B cell (primary cell): Measurements from ENCODE around the gene NDST1. TPM values are rescaled to one million over a fixed set of nuclear protein-coding genes. Genes with fewer than 3 reads are reported as not detected.
"Not testable (repeated sequence)": the region's sequence is repeated elsewhere in the genome, so short reads cannot be mapped to it uniquely, and the experiment has no call there.

Experiments used
- ATAC-seq: fragments of 200-7000 bp; cut with Tn5 transposase; one replicate; pipeline ENCODE4 v1.10.0; 2021; ENCODE audit warnings: low read depth, mild to moderate bottlenecking, moderate number of reproducible peaks, moderate library complexity
- CTCF ChIA-PET: fragments of 350-600 bp; sonication (Branson Sonifier 250); formaldehyde crosslinking; loops from one replicate; lab custom pipeline; 2021; ENCODE audit warnings: antibody characterized with exemption, inconsistent platforms; lab: Charles Lee
- POLR2A ChIA-PET: fragments of 350-600 bp; sonication (Branson Sonifier 250); formaldehyde crosslinking; loops from one replicate; lab custom pipeline; 2021; ENCODE audit warnings: antibody characterized with exemption; lab: Charles Lee
- DNase-seq: peaks from one replicate; pipeline ENCODE4 v3.0.0; 2013
- H2AFZ ChIP-seq: 2 replicates; pipeline ENCODE4 v1.6.1; 2012; ENCODE audit warnings: mild to moderate bottlenecking, low read depth, low read length; ENCODE audit not compliant: insufficient read depth, poor library complexity, severe bottlenecking
- H3K27ac ChIP-seq, 2 donors: 1 replicate in 1 of 2; 2 replicates in 1 of 2; pipeline ENCODE4 v1.5.1; 2012 to 2013; ENCODE audit warnings: low read length in 2 of 2, mild to moderate bottlenecking in 2 of 2, moderate library complexity in 1 of 2
- H3K27me3 ChIP-seq, 4 experiments: fragments of 200-600 bp in 1 of 4; sonication (generic) in 1 of 4; replicated peaks in 1 of 4; 1 replicate in 2 of 4; 2 replicates in 2 of 4; pipeline versions ENCODE4 v1.6.1 to v1.7.0; 2013 to 2016; ENCODE audit warnings: low read length in 3 of 4, mild to moderate bottlenecking in 2 of 4, mixed read lengths in 1 of 4, moderate library complexity in 1 of 4; ENCODE audit not compliant: insufficient read depth in 4 of 4, control insufficient read depth in 3 of 4; ENCODE audit errors: control extremely low read depth in 1 of 4
- H3K36me3 ChIP-seq, 2 experiments: replicated peaks in 1 of 2; 1 replicate in 1 of 2; 2 replicates in 1 of 2; pipeline versions ENCODE4 v1.6.1 to v1.7.1; 2013; ENCODE audit warnings: low read length in 1 of 2; ENCODE audit not compliant: insufficient read depth in 2 of 2, control insufficient read depth in 1 of 2; ENCODE audit errors: control extremely low read depth in 1 of 2, extremely low read depth in 1 of 2
- H3K4me1 ChIP-seq, 2 donors: fragments of 200-600 bp in 1 of 2; sonication (generic) in 1 of 2; 1 replicate in 1 of 2; 2 replicates in 1 of 2; pipeline versions ENCODE4 v1.5.1 to v1.6.1; 2013 to 2017; ENCODE audit warnings: low read length in 2 of 2; ENCODE audit not compliant: control insufficient read depth in 2 of 2, insufficient read depth in 2 of 2
- H3K4me2 ChIP-seq: replicated peaks from 2 replicates; pipeline ENCODE3; 2012; ENCODE audit warnings: mild to moderate bottlenecking, low read depth, low read length; ENCODE audit not compliant: poor library complexity, severe bottlenecking
- H3K4me3 ChIP-seq, 5 experiments: fragments of 200-600 bp in 1 of 5; sonication (generic) in 1 of 5; 1 replicate in 3 of 5; 2 replicates in 2 of 5; pipeline versions ENCODE4 v1.5.1 to v1.7.0; 2011 to 2016; ENCODE audit warnings: low read length in 4 of 5, mild to moderate bottlenecking in 4 of 5, low read depth in 2 of 5, control low read depth in 1 of 5, moderate library complexity in 1 of 5; ENCODE audit not compliant: insufficient read depth in 1 of 5; ENCODE audit errors: control extremely low read depth in 1 of 5, extremely low read depth in 1 of 5
- H3K79me2 ChIP-seq: fragments of 200-600 bp; sonication (generic); one replicate; pipeline ENCODE4 v1.6.0; 2016; ENCODE audit warnings: low read length; ENCODE audit not compliant: control insufficient read depth, insufficient read depth
- H3K9ac ChIP-seq: fragments of 200-600 bp; sonication (generic); 2 replicates; pipeline ENCODE4 v1.6.1; 2017; ENCODE audit warnings: mild to moderate bottlenecking, low read length, moderate library complexity
- H3K9me3 ChIP-seq, 3 donors: one replicate each; pipeline versions ENCODE4 v1.6.1 to v1.7.1; 2013; ENCODE audit warnings: low read length in 2 of 3; ENCODE audit not compliant: control insufficient read depth in 2 of 3, insufficient read depth in 1 of 3; ENCODE audit errors: control extremely low read depth in 1 of 3
- H4K20me1 ChIP-seq: 2 replicates; pipeline ENCODE4 v1.6.0; 2012; ENCODE audit warnings: mild to moderate bottlenecking, low read length; ENCODE audit not compliant: insufficient read depth, control insufficient read depth, poor library complexity, severe bottlenecking
- H3K27ac Mint-ChIP-seq: one replicate; pipeline ENCODE4 v1.8.0; 2021; ENCODE audit warnings: mixed read lengths
- H3K27me3 Mint-ChIP-seq: one replicate; pipeline ENCODE4 v1.8.0; 2021; ENCODE audit warnings: mixed read lengths
- H3K4me1 Mint-ChIP-seq: one replicate; pipeline ENCODE4 v1.8.0; 2021; ENCODE audit warnings: mixed read lengths
- H3K4me3 Mint-ChIP-seq: one replicate; pipeline ENCODE4 v1.8.0; 2021; ENCODE audit warnings: mixed read lengths
- H3K9me3 Mint-ChIP-seq: one replicate; pipeline ENCODE4 v1.8.0; 2022; ENCODE audit warnings: mixed read lengths; ENCODE audit not compliant: insufficient read depth
- EZH2 ChIP-seq: IDR thresholded peaks from 2 replicates; pipeline ENCODE4 v1.6.1; 2012; ENCODE audit warnings: borderline replicate concordance, low read depth, mild to moderate bottlenecking, moderate library complexity, low read length; ENCODE audit not compliant: insufficient read depth, poor library complexity, severe bottlenecking
- WGBS: methylation state at CpG from one replicate; pipeline ENCODE4 v1.1.5; 2013; ENCODE audit warnings: missing lambda C conversion rate; ENCODE audit not compliant: insufficient coverage; 5-methylcytosine and 5-hydroxymethylcytosine counted together
- intact Hi-C: fragments of 100-400 bp; cut with micrococcal nuclease; formaldehyde crosslinking; loops from one replicate; pipeline ENCODE4 v1.10.0; 2022
- polyA plus RNA-seq: library from polyadenylated mRNA; depleted of rRNA; stranded (reverse); fragments of >200 nt; gene quantifications from 2 replicates; pipeline ENCODE4 v1.2.3, GENCODE V29; 2012
- total RNA-seq, 2 donors: library from RNA; stranded (reverse); fragments of 120-200 nt in 1 of 2; gene quantifications; 1 replicate in 1 of 2; 2 replicates in 1 of 2; pipeline versions ENCODE4 v1.2.3 to v1.2.4, GENCODE V29; 2013 to 2022
- TF ChIP-seq, protein P1 (sequence below): fragments of 200-600 bp; IDR thresholded peaks from one replicate; pipeline ENCODE4 v1.8.0; 2022; ENCODE audit warnings: antibody characterized with exemption, mild to moderate bottlenecking

The NDST1 gene
- total and polyA plus RNA-seq, 2 donors (not counting 1 experiment from before 2014, with no cell fraction given), result 4.3 to 7.0 TPM

GRCh38 chr5:150469718-150470469 is 38.0 kb upstream of the NDST1 start:
- Mint-ChIP-seq H3K27me3 (no peaks in the 10 kb centered on the region), H3K4me3 (no peak overlapping the region), H3K27ac (no peak overlapping the region), H3K4me1 (no peaks in the 10 kb centered on the region), H3K9me3 (no peaks in the 10 kb centered on the region)
- no peaks in the 10 kb centered on the region for H4K20me1 ChIP-seq
- H3K79me2 ChIP-seq, result no peaks in the 10 kb centered on the region
- H3K27ac ChIP-seq, result no peak overlapping the region
- intact Hi-C loops, result no loop called here
- ChIA-PET POLR2A (interaction anchor here (0.6 kb wide), 1 partner anchor 10 kb away, joined by 12 read pairs; no protein-coding TSS in a partner anchor), CTCF (no interaction called here)
- no peaks in the 10 kb centered on the region for H3K27me3 ChIP-seq
- DNase-seq, result no peak
- no peaks in the 10 kb centered on the region for H3K4me1 ChIP-seq
- H3K4me3 ChIP-seq, result no peak overlapping the region
- no peaks in the 10 kb centered on the region for H3K9me3 ChIP-seq
- TF ChIP-seq, protein P1, sequence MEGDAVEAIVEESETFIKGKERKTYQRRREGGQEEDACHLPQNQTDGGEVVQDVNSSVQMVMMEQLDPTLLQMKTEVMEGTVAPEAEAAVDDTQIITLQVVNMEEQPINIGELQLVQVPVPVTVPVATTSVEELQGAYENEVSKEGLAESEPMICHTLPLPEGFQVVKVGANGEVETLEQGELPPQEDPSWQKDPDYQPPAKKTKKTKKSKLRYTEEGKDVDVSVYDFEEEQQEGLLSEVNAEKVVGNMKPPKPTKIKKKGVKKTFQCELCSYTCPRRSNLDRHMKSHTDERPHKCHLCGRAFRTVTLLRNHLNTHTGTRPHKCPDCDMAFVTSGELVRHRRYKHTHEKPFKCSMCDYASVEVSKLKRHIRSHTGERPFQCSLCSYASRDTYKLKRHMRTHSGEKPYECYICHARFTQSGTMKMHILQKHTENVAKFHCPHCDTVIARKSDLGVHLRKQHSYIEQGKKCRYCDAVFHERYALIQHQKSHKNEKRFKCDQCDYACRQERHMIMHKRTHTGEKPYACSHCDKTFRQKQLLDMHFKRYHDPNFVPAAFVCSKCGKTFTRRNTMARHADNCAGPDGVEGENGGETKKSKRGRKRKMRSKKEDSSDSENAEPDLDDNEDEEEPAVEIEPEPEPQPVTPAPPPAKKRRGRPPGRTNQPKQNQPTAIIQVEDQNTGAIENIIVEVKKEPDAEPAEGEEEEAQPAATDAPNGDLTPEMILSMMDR, result no peak
- no peak for TF ChIP-seq EZH2
- H2AFZ ChIP-seq, result no peak overlapping the region
- no peak overlapping the region for H3K9ac ChIP-seq
- WGBS, result no CpG with 5 or more reads among the region's 6 CpGs
- ATAC-seq, result no peak
- no peaks in the 10 kb centered on the region for H3K36me3 ChIP-seq
- H3K4me2 ChIP-seq, result no peak overlapping the region

GRCh38 chr5:150473673-150474358 is 34.1 kb upstream of the NDST1 start:
- TF ChIP-seq EZH2, result no peak
- TF ChIP-seq, protein P1, result no peak
- no peak overlapping the region for H3K4me3 Mint-ChIP-seq
- Histone ChIP-seq H2AFZ (no peak overlapping the region), H3K27ac (no peak overlapping the region), H3K9me3 (no peaks in the 10 kb centered on the region), H3K4me3 (no peak overlapping the region), H3K27me3 (no peaks in the 10 kb centered on the region), H3K4me2 (no peak overlapping the region), H3K4me1 (peaks cover 0 to 10% of the 10 kb centered on the region in 2 donors), H4K20me1 (no peaks in the 10 kb centered on the region), H3K9ac (no peak overlapping the region), H3K79me2 (no peaks in the 10 kb centered on the region), H3K36me3 (no peaks in the 10 kb centered on the region)
- CTCF ChIA-PET, result no interaction called here
- ATAC-seq (no peak), DNase-seq (no peak)
- POLR2A ChIA-PET, result no interaction called here
- no peaks in the 10 kb centered on the region for H3K9me3 Mint-ChIP-seq
- peaks cover 11% of the 10 kb centered on the region for H3K4me1 Mint-ChIP-seq
- H3K27ac Mint-ChIP-seq, result no peak overlapping the region
- WGBS, result 100% methylated on average over 1 of the region's 12 CpGs
- intact Hi-C loops, result no loop called here
- no peaks in the 10 kb centered on the region for H3K27me3 Mint-ChIP-seq

GRCh38 chr5:150476568-150476967 is 31.4 kb upstream of the NDST1 start:
- ATAC-seq, H3K27me3 ChIP-seq, H3K36me3 ChIP-seq, H3K4me3 ChIP-seq, CTCF ChIA-PET, H3K9ac ChIP-seq, H3K27ac ChIP-seq, H3K27ac Mint-ChIP-seq, H3K4me1 ChIP-seq, H4K20me1 ChIP-seq, POLR2A ChIA-PET, DNase-seq, H3K4me3 Mint-ChIP-seq, H3K4me2 ChIP-seq, intact Hi-C loops, H3K79me2 ChIP-seq, H3K9me3 Mint-ChIP-seq, H3K9me3 ChIP-seq, H3K27me3 Mint-ChIP-seq, H2AFZ ChIP-seq: not testable (repeated sequence)
- peaks cover 11% of the 10 kb centered on the region for H3K4me1 Mint-ChIP-seq
- WGBS, result 80% methylated on average over 1 of the region's 6 CpGs
